Esophagus muscularis mucosa (tissue), 4 donors: Measurements from ENCODE around the gene RAD51B. TPM values are rescaled to one million over a fixed set of nuclear protein-coding genes. Genes with fewer than 3 reads are reported as not detected.
"Not testable (repeated sequence)": the region's sequence is repeated elsewhere in the genome, so short reads cannot be mapped to it uniquely, and the experiment has no call there.

Source experiments
- DNase-seq: peaks from one replicate; pipeline ENCODE4 v3.0.0-alpha.2; 2017; ENCODE audit errors: extremely low spot score
- H3K27ac ChIP-seq, 4 donors: fragments of 200-600 bp; sonication (generic); replicated peaks in 1 of 4; 1 replicate in 3 of 4; 2 replicates in 1 of 4; pipeline ENCODE4 v1.5.1; 2016 to 2019; ENCODE audit warnings: mild to moderate bottlenecking in 1 of 4
- H3K27me3 ChIP-seq, 4 donors: fragments of 200-600 bp; sonication (generic); one replicate each; pipeline versions ENCODE4 v1.5.1 to v1.6.0; 2016 to 2019
- H3K36me3 ChIP-seq, 4 donors: fragments of 200-600 bp; sonication (generic); one replicate each; pipeline ENCODE4 v1.5.1; 2016 to 2019
- H3K4me1 ChIP-seq, 4 donors: fragments of 200-600 bp; sonication (generic); one replicate each; pipeline ENCODE4 v1.5.1; 2016 to 2019
- H3K4me3 ChIP-seq, 4 donors: fragments of 200-600 bp; sonication (generic); 1 replicate in 2 of 4; 2 replicates in 2 of 4; pipeline ENCODE4 v1.5.1; 2016 to 2019; ENCODE audit warnings: mild to moderate bottlenecking in 4 of 4, moderate library complexity in 1 of 4
- H3K9me3 ChIP-seq, 4 donors: fragments of 200-600 bp; sonication (generic); 1 replicate in 3 of 4; 2 replicates in 1 of 4; pipeline ENCODE4 v1.5.1; 2016 to 2019
- CTCF ChIP-seq, 3 experiments: fragments of 200-600 bp in 2 of 3; fragments of 450-650 bp in 1 of 3; sonication (generic) in 2 of 3; IDR thresholded peaks; one replicate each; pipeline ENCODE4 v1.5.1; 2017 to 2019; ENCODE audit warnings: antibody characterized with exemption in 3 of 3, mild to moderate bottlenecking in 2 of 3, moderate library complexity in 1 of 3
- EP300 ChIP-seq: sonication (generic); formaldehyde crosslinking; IDR thresholded peaks from one replicate; pipeline ENCODE4 v1.6.1; 2017; ENCODE audit warnings: antibody characterized with exemption
- POLR2A ChIP-seq: fragments of 450-650 bp; IDR thresholded peaks from one replicate; pipeline ENCODE4 v1.6.1; 2017; ENCODE audit warnings: antibody characterized with exemption, moderate library complexity, mild to moderate bottlenecking, low read depth
- POLR2AphosphoS5 ChIP-seq, 2 donors: sonication (generic); formaldehyde crosslinking; IDR thresholded peaks; one replicate each; pipeline ENCODE4 v1.6.1; 2017; ENCODE audit warnings: antibody characterized with exemption in 2 of 2
- WGBS: methylation state at CpG from one replicate; pipeline ENCODE4 v1.1.5; 2018; 5-methylcytosine and 5-hydroxymethylcytosine counted together
- intact Hi-C: fragments of 100-400 bp; cut with DNase I; formaldehyde crosslinking; loops from one replicate; pipeline ENCODE4 v1.15.1; 2023
- total RNA-seq, 4 donors: library from RNA; depleted of rRNA; stranded (reverse); fragments of >200 nt; gene quantifications; one replicate each; pipeline versions ENCODE4 v1.1.0 to v1.2.1, GENCODE V29; 2016

Gene RAD51B
- total RNA-seq, 4 donors from 2014 or later: 2.8 to 11.1 (median 5.1) TPM

GRCh38 chr14:68423686-68424085, 604.1 kb downstream of the RAD51B start:
- WGBS: 87% methylated on average over 2 of the region's 2 CpGs

DNA sequence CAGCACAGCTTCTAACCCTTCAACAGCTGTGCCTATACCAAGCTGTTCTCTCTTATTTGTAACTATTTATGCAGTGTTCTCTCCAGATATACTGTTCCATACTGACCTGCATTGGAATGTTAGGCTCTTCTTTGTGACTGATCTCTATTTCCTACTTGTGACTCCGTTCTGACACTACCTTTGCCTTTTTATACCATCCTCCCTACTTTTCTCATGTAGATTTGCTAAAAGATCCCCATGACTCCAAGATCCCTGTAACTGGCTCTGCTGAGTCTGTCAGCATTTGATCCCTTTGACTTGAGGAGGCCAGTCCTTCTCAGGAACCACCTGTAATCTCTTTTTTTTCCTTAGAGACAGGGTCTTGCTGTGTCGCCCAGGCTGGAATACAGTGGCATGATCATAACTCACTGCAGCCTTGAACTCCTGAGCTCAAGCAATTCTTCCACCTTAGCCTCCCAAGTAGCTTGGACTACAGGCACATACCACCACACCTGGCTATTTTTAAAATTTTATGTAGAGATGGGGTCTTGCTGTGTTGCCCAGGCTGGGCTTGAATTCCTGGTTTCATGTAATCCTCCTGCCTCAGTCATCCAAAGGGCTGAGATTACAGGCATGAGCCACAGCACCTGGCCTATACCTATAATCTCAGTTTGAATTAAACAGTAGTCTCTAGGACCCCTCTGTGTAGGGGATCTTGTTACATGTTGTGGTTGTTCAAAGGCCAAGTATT, 605.0 kb downstream of the RAD51B start:
- WGBS: 50% methylated on average over 2 of the region's 2 CpGs
- no peak for DNase-seq
- Histone ChIP-seq H3K36me3 (no peaks in the 10 kb centered on the region), H3K4me3 (no peak overlapping the region), H3K27me3 (no peaks in the 10 kb centered on the region), H3K27ac (no peak overlapping the region), H3K9me3 (no peaks in the 10 kb centered on the region), H3K4me1 (peaks cover 0 to 10% (median 5%) of the 10 kb centered on the region in 4 donors)
- intact Hi-C loops: no loop called here
- TF ChIP-seq POLR2A (no peak), CTCF (IDR thresholded peaks at IDR 0.05) (no peak), POLR2AphosphoS5 (IDR thresholded peaks at IDR 0.05) (no peak), EP300 (no peak)

More at GRCh38 chr14:68423686-68424085, 604.1 kb downstream of the RAD51B start:
- TF ChIP-seq EP300: no peak
- TF ChIP-seq POLR2A: no peak
- no peak for TF ChIP-seq POLR2AphosphoS5 (IDR thresholded peaks at IDR 0.05)
- TF ChIP-seq CTCF (IDR thresholded peaks at IDR 0.05): no peak
- H3K9me3 ChIP-seq: no peaks in the 10 kb centered on the region
- H3K27me3 ChIP-seq: no peaks in the 10 kb centered on the region
- no peak for DNase-seq
- H3K36me3 ChIP-seq: no peaks in the 10 kb centered on the region
- no peak overlapping the region for H3K27ac ChIP-seq
- no peak overlapping the region for H3K4me3 ChIP-seq
- intact Hi-C loops: no loop called here
- peaks cover 0 to 18% (median 7%) of the 10 kb centered on the region in 4 donors for H3K4me1 ChIP-seq

DNA sequence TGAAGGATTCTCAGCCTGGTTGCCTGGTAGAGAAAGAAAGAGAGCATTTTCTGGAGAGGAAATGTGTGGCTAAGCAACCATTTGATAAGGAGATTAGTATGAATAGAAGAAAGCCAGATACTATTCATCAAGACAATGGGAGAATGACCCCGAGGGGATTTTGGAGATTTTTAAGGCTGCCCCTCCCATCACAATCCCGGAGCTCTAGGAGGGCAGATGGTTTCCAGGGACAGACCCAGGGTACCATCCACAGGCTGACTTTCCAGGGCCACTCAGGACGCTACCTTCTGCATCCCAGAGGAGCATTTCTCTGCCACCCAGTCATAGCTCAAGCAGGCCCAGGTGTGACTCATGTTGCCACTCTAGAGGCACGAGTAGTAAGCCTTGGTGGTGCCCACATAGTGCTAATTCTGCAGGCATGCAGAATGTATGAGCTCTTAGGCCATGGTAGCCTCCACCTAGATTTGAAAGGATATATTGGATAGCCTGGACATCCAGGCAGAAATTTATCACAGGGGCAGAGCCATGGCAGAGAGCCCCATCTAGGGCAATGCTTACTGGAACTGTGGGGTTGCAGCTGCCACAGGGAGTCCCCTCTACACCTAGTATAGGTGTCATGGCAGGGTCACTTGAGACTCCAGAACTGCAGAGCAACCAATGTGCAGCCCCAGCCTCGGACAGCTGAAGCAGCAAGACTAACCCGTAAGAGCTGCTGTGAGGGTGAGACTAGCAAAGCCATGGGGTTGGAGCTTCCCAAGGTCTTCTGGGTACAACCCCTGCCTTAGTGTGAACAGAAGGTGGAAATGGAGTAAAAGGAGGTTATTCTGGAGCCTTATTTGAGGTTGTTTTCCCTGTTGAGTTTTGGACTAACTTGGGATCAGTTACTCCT, 607.3 kb downstream of the RAD51B start:
- Histone ChIP-seq H3K27me3 (no peaks in the 10 kb centered on the region), H3K4me3 (no peak overlapping the region), H3K4me1 (no peaks in the 10 kb centered on the region), H3K36me3 (no peaks in the 10 kb centered on the region), H3K9me3 (no peaks in the 10 kb centered on the region), H3K27ac (no peak overlapping the region)
- WGBS: 90% methylated on average over 6 of the region's 6 CpGs
- intact Hi-C loops: no loop called here
- TF ChIP-seq EP300 (no peak), POLR2A (no peak), POLR2AphosphoS5 (IDR thresholded peaks at IDR 0.05) (no peak), CTCF (IDR thresholded peaks at IDR 0.05) (no peak)
- DNase-seq: no peak

- H3K36me3 ChIP-seq: no peaks in the 10 kb centered on the region
- intact Hi-C loops: no loop called here
- no peaks in the 10 kb centered on the region for H3K9me3 ChIP-seq
- H3K4me3 ChIP-seq: no peak overlapping the region
- H3K4me1 ChIP-seq: no peaks in the 10 kb centered on the region
- no peak for TF ChIP-seq POLR2AphosphoS5 (IDR thresholded peaks at IDR 0.05)
- no peak for TF ChIP-seq POLR2A
- no peak for TF ChIP-seq CTCF (IDR thresholded peaks at IDR 0.05)
- no peak for TF ChIP-seq EP300
- DNase-seq: no peak
- H3K27me3 ChIP-seq: no peaks in the 10 kb centered on the region
- H3K27ac ChIP-seq: no peak overlapping the region
Observed at GRCh38 chr14:68427550-68427890, 607.9 kb downstream of the RAD51B start.

- H3K4me1 ChIP-seq, H3K4me3 ChIP-seq, H3K9me3 ChIP-seq, H3K27me3 ChIP-seq, intact Hi-C loops, DNase-seq, H3K36me3 ChIP-seq, H3K27ac ChIP-seq: not testable (repeated sequence)
- WGBS: 96% methylated on average over 5 of the region's 5 CpGs
Observed at GRCh38 chr14:68428900-68429299, 609.3 kb downstream of the RAD51B start.

DNA sequence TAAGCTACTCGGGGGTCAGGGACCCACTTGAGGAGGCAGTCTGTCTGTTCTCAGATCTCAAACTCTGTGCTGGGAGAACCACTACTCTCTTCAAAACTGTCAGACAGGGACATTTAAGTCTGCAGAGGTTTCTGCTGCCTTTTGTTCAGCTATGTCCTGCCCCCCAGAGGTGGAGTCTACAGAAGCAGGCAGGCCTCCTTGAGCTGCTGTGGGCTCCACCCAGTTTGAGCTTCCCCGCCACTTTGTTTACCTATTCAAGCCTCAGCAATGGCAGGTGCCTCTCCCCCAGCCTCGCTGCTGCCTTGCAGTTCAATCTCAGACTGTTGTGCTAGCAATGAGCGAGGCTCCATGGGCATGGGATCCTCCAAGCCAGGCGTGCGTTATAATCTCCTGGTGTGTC, 614.6 kb downstream of the RAD51B start:
- intact Hi-C loops, H3K9me3 ChIP-seq, DNase-seq, H3K27ac ChIP-seq, H3K36me3 ChIP-seq, H3K4me3 ChIP-seq, H3K4me1 ChIP-seq, H3K27me3 ChIP-seq: not testable (repeated sequence)
- WGBS: 89% methylated on average over 4 of the region's 6 CpGs

- H3K4me1 ChIP-seq, H3K4me3 ChIP-seq, DNase-seq, intact Hi-C loops, H3K27ac ChIP-seq, H3K36me3 ChIP-seq, H3K27me3 ChIP-seq, H3K9me3 ChIP-seq: not testable (repeated sequence)
Observed at GRCh38 chr14:68435631-68436030, 616.1 kb downstream of the RAD51B start.
